HepG2 (cell line): ENCODE measurements around the gene CPSF7.
"Not testable (repeated sequence)": the region's sequence is repeated elsewhere in the genome, so short reads cannot be mapped to it uniquely, and the experiment has no call there.

Experiments
- CBX5 ChIP-seq: sonication (generic); formaldehyde crosslinking; IDR thresholded peaks from 2 replicates; pipeline ENCODE4 v1.4.0; 2020; ENCODE audit warnings: missing genetic modification reagents, borderline replicate concordance
- EED ChIP-seq: sonication (generic); formaldehyde crosslinking; IDR thresholded peaks from 2 replicates; pipeline ENCODE4 v1.5.0; 2020; ENCODE audit warnings: mild to moderate bottlenecking, missing genetic modification reagents
- SIX1 ChIP-seq: sonication (generic); formaldehyde crosslinking; IDR thresholded peaks from 2 replicates; pipeline ENCODE4 v1.4.0; 2020; ENCODE audit warnings: missing genetic modification reagents, borderline replicate concordance

GRCh38 chr11:61467602-61468001 is 37.8 kb upstream of the CPSF7 start:
- not testable (repeated sequence) for TF ChIP-seq EED (CRISPR knock-in tag); CBX5; SIX1 (CRISPR knock-in tag)
